H1 (cell line): Measurements from ENCODE around the gene DUSP1. TPM values are rescaled to one million over a fixed set of nuclear protein-coding genes. Genes with fewer than 3 reads are reported as not detected.

Source experiments
- CTCF ChIA-PET: fragments of 300-600 bp; sonication (Branson Sonifier 250); formaldehyde crosslinking; loops from one replicate; lab custom pipeline; 2021; ENCODE audit not compliant: partially characterized antibody; lab: Charles Lee
- POLR2A ChIA-PET: fragments of 300-600 bp; sonication (Branson Sonifier 250); formaldehyde crosslinking; loops from one replicate; lab custom pipeline; 2021; ENCODE audit warnings: inconsistent platforms; ENCODE audit not compliant: partially characterized antibody; lab: Charles Lee
- DNase-seq, 2 experiments: peaks; one replicate each; pipeline versions ENCODE4 v3.0.0 to v3.0.0-alpha.2; 2010 to 2022; ENCODE audit warnings: low spot score in 2 of 2, low read depth in 1 of 2, mixed read lengths in 1 of 2
- FAIRE-seq: peaks from 2 replicates; lab custom pipeline; 2011; peaks lifted over from hg19 to GRCh38; lab: Jason Lieb, UNC
- H2AFZ ChIP-seq: 2 replicates; pipeline ENCODE4 v1.8.1; 2012; ENCODE audit warnings: low read length, inconsistent platforms
- H2AK5ac ChIP-seq: 2 replicates; pipeline ENCODE4 v1.6.1; 2013; ENCODE audit warnings: low read depth, low read length
- H2BK120ac ChIP-seq: replicated peaks from 2 replicates; pipeline ENCODE3; 2013; ENCODE audit warnings: low read depth, low read length, inconsistent platforms
- H2BK12ac ChIP-seq: 2 replicates; pipeline ENCODE4 v1.6.1; 2013; ENCODE audit warnings: low read depth, low read length
- H2BK15ac ChIP-seq: 2 replicates; pipeline ENCODE4 v1.6.1; 2013; ENCODE audit warnings: low read length
- H2BK20ac ChIP-seq: 2 replicates; pipeline ENCODE4 v1.6.1; 2013; ENCODE audit warnings: low read length
- H2BK5ac ChIP-seq: 2 replicates; pipeline ENCODE4 v1.6.1; 2013; ENCODE audit warnings: low read depth, low read length
- H3K14ac ChIP-seq: 2 replicates; pipeline ENCODE4 v1.6.1; 2013; ENCODE audit warnings: inconsistent platforms; ENCODE audit not compliant: insufficient read length
- H3K18ac ChIP-seq: 2 replicates; pipeline ENCODE4 v1.6.1; 2013; ENCODE audit warnings: low read length; ENCODE audit errors: extremely low read depth
- H3K23ac ChIP-seq: 2 replicates; pipeline ENCODE4 v1.6.1; 2013; ENCODE audit warnings: inconsistent platforms; ENCODE audit not compliant: insufficient read length
- H3K23me2 ChIP-seq: 2 replicates; pipeline ENCODE4 v1.6.1; 2013; ENCODE audit warnings: low read depth, low read length
- H3K27ac ChIP-seq: 2 replicates; pipeline ENCODE4 v1.6.1; 2011; ENCODE audit warnings: low read depth, low read length, inconsistent platforms
- H3K27me3 ChIP-seq, 4 experiments: replicated peaks in 1 of 4; 1 replicate in 1 of 4; 2 replicates in 3 of 4; pipeline versions ENCODE4 v1.6.1 to v1.8.1; 2011 to 2013; ENCODE audit warnings: low read length in 3 of 4, mild to moderate bottlenecking in 3 of 4, inconsistent platforms in 2 of 4, mixed read lengths in 2 of 4, moderate library complexity in 1 of 4; ENCODE audit not compliant: control insufficient read depth in 3 of 4, insufficient read depth in 3 of 4; ENCODE audit errors: extremely low read depth in 1 of 4
- H3K36me3 ChIP-seq, 4 experiments: 2 replicates each; pipeline versions ENCODE4 v1.6.1 to v1.8.1; 2011 to 2013; ENCODE audit warnings: mild to moderate bottlenecking in 4 of 4, low read length in 3 of 4, moderate library complexity in 2 of 4, control low read depth in 1 of 4, inconsistent platforms in 1 of 4; ENCODE audit not compliant: insufficient read depth in 4 of 4, control insufficient read depth in 2 of 4
- H3K4ac ChIP-seq: replicated peaks from 2 replicates; pipeline ENCODE3; 2013; ENCODE audit warnings: low read length, low read depth, mixed read lengths, inconsistent platforms; ENCODE audit not compliant: insufficient read length
- H3K4me1 ChIP-seq, 4 experiments: replicated peaks in 1 of 4; 1 replicate in 1 of 4; 2 replicates in 3 of 4; pipeline versions ENCODE4 v1.6.1 to v1.8.1; 2011 to 2013; ENCODE audit warnings: low read length in 3 of 4, inconsistent platforms in 2 of 4, mixed read lengths in 1 of 4; ENCODE audit not compliant: insufficient read depth in 4 of 4, control insufficient read depth in 3 of 4
- H3K4me2 ChIP-seq, 2 experiments: 2 replicates each; pipeline versions ENCODE4 v1.6.1 to v1.8.1; 2011 to 2013; ENCODE audit warnings: low read depth in 2 of 2, low read length in 2 of 2, control low read depth in 1 of 2, inconsistent platforms in 1 of 2, mild to moderate bottlenecking in 1 of 2; ENCODE audit not compliant: insufficient read depth in 1 of 2
- H3K4me3 ChIP-seq, 4 experiments: fragments of 200-600, 300-600 bp in 1 of 4; sonication (generic), shearing (Covaris generic), sonication (Bioruptor Twin) in 1 of 4; 2 replicates each; pipeline versions ENCODE4 v1.5.1 to v1.8.1; 2011 to 2016; ENCODE audit warnings: low read length in 4 of 4, low read depth in 3 of 4, control low read depth in 2 of 4, inconsistent platforms in 2 of 4, mild to moderate bottlenecking in 2 of 4, mixed read lengths in 1 of 4, moderate library complexity in 1 of 4; ENCODE audit not compliant: insufficient read depth in 2 of 4; ENCODE audit errors: extremely low read depth in 1 of 4
- H3K56ac ChIP-seq: replicated peaks from 2 replicates; pipeline ENCODE3; 2013; ENCODE audit warnings: low read depth, mild to moderate bottlenecking, mixed read lengths, low read length, inconsistent platforms; ENCODE audit not compliant: insufficient read length
- H3K79me1 ChIP-seq: 2 replicates; pipeline ENCODE4 v1.6.1; 2013; ENCODE audit warnings: low read depth, low read length, control low read depth
- H3K79me2 ChIP-seq, 2 experiments: 2 replicates each; pipeline versions ENCODE4 v1.6.1 to v1.8.1; 2012 to 2013; ENCODE audit warnings: low read length in 2 of 2, mild to moderate bottlenecking in 2 of 2, inconsistent platforms in 1 of 2; ENCODE audit not compliant: insufficient read depth in 2 of 2, control insufficient read depth in 1 of 2
- H3K9ac ChIP-seq, 4 experiments: replicated peaks in 1 of 4; 1 replicate in 1 of 4; 2 replicates in 3 of 4; pipeline versions ENCODE4 v1.6.1 to v1.8.1; 2011 to 2013; ENCODE audit warnings: low read depth in 3 of 4, low read length in 3 of 4, control low read depth in 2 of 4, mild to moderate bottlenecking in 2 of 4, moderate library complexity in 2 of 4, inconsistent platforms in 1 of 4; ENCODE audit errors: extremely low read depth in 1 of 4
- H3K9me3 ChIP-seq, 2 experiments: 2 replicates each; pipeline versions ENCODE4 v1.6.1 to v1.8.1; 2012 to 2013; ENCODE audit warnings: mild to moderate bottlenecking in 2 of 2, moderate library complexity in 2 of 2, control low read depth in 1 of 2, inconsistent platforms in 1 of 2, low read depth in 1 of 2, low read length in 1 of 2, mixed read lengths in 1 of 2; ENCODE audit not compliant: insufficient read depth in 2 of 2
- H4K20me1 ChIP-seq, 2 experiments: replicated peaks in 1 of 2; 2 replicates each; pipeline versions ENCODE3 to v1.8.1; 2011 to 2013; ENCODE audit warnings: inconsistent platforms in 2 of 2, low read length in 2 of 2, mild to moderate bottlenecking in 1 of 2; ENCODE audit not compliant: insufficient read depth in 2 of 2, control insufficient read depth in 1 of 2
- H4K5ac ChIP-seq: 2 replicates; pipeline ENCODE4 v1.6.1; 2013; ENCODE audit warnings: low read length, low read depth, mixed read lengths, inconsistent platforms; ENCODE audit not compliant: insufficient read length
- H4K8ac ChIP-seq: 2 replicates; pipeline ENCODE4 v1.8.0; 2013; ENCODE audit warnings: mild to moderate bottlenecking, moderate library complexity, low read length, inconsistent platforms; ENCODE audit not compliant: insufficient read depth; ENCODE audit errors: extremely low read depth
- H4K91ac ChIP-seq: replicated peaks from 2 replicates; pipeline ENCODE3; 2013; ENCODE audit warnings: low read length, mixed read lengths, inconsistent platforms; ENCODE audit not compliant: insufficient read length
- ATF2 ChIP-seq: IDR thresholded peaks from 2 replicates; pipeline ENCODE4 v1.6.1; 2012; ENCODE audit warnings: low read length, inconsistent platforms
- CHD1 ChIP-seq: IDR thresholded peaks from 2 replicates; pipeline ENCODE4 v1.6.1; 2012; ENCODE audit warnings: low read depth, low read length, improper control_type of control experiment
- CTBP2 ChIP-seq: IDR thresholded peaks from 2 replicates; pipeline ENCODE4 v1.7.0; 2011; ENCODE audit warnings: borderline replicate concordance, mild to moderate bottlenecking, moderate library complexity, mixed read lengths, low read length; ENCODE audit not compliant: insufficient read depth, insufficient read length
- NRF1 ChIP-seq: IDR thresholded peaks from 2 replicates; pipeline ENCODE4 v1.6.1; 2011; ENCODE audit warnings: mild to moderate bottlenecking, low read depth, low read length, improper control_type of control experiment
- RFX5 ChIP-seq: IDR thresholded peaks from 2 replicates; pipeline ENCODE4 v1.6.1; 2011; ENCODE audit warnings: low read depth, low read length, improper control_type of control experiment, borderline replicate concordance
- TAF1 ChIP-seq: IDR thresholded peaks from 2 replicates; pipeline ENCODE4 v1.6.1; 2011; ENCODE audit warnings: mild to moderate bottlenecking, low read depth, low read length
- TAF7 ChIP-seq: optimal IDR thresholded peaks from 2 replicates; pipeline ENCODE3; 2011; ENCODE audit warnings: low read depth, mild to moderate bottlenecking, inconsistent platforms, low read length, moderate library complexity, borderline replicate concordance
- WGBS, 2 experiments: shearing (Covaris generic) in 1 of 2; methylation state at CpG; one replicate each; pipeline versions ENCODE4 v1.1.6 to v1.1.7; 2013 to 2015; ENCODE audit warnings: low lambda C conversion rate in 2 of 2, mixed read lengths in 2 of 2, inconsistent platforms in 1 of 2, low coverage in 1 of 2, missing lambda C conversion rate in 1 of 2; ENCODE audit not compliant: insufficient replicate concordance in 2 of 2, insufficient coverage in 1 of 2, insufficient read length in 1 of 2; ENCODE audit errors: extremely low coverage in 1 of 2, missing lambda C conversion rate in 1 of 2; 5-methylcytosine and 5-hydroxymethylcytosine counted together
- polyA plus RNA-seq, 7 experiments: library from polyadenylated mRNA; depleted of rRNA in 3 of 7; stranded (reverse) in 5 of 7; unstranded in 2 of 7; fragments of >200 nt in 5 of 7; fragments of 200-250 nt in 2 of 7; gene quantifications; 1 replicate in 5 of 7; 2 replicates in 1 of 7; 4 replicates in 1 of 7; pipeline versions ENCODE4 v1.2.1 to v1.2.3, GENCODE V29; 2011 to 2013; ENCODE audit warnings: missing spikeins in 2 of 7, mixed read lengths in 2 of 7
- total RNA-seq: library from RNA; stranded (reverse); fragmentation: NEBNext Ultra II Directional; extraction: Animal tissue kit (Norgen Biotek cat#: 25700); gene quantifications from 2 replicates; pipeline ENCODE4 v1.2.1, GENCODE V29; 2021
- TF ChIP-seq, protein P1 (sequence below): IDR thresholded peaks from 2 replicates; pipeline ENCODE4 v1.6.1; 2012; ENCODE audit warnings: inconsistent platforms

DUSP1 gene
- total and polyA plus RNA-seq, 2 of the 8 experiments (the other 6 are each of a cell fraction or from before 2014, with no cell fraction given): 6.5 to 11.7 TPM

DNA sequence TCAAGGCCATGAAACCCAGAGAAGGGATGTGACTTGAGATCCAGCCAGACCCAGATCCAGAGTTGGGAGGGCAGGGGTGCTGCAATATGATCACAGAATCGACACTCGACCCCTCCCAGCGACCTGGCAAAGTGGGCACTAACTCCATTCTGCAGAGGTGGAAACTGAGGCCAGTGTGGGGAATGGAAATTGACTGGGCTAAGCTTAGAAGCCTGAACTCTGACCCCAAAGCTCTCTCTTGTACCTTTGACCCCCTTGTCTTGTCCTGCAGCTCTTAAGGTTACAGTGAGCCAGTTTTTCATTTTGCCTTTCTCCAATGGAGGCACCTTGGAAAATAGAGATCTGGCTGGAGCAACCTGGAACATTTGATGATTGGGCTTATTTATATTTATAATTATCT is 48.6 kb upstream of the DUSP1 start:
- Histone ChIP-seq H2BK120ac (no peak overlapping the region), H3K4ac (no peak overlapping the region), H3K36me3 (no peaks in the 10 kb centered on the region), H3K56ac (no peak overlapping the region), H2AFZ (no peak overlapping the region), H3K4me3 (no peak overlapping the region), H3K23me2 (no peaks in the 10 kb centered on the region), H2BK20ac (no peak overlapping the region), H2BK15ac (no peak overlapping the region), H3K79me1 (no peaks in the 10 kb centered on the region), H3K18ac (no peak overlapping the region; the same call in 1 of the 2 replicates), H2BK5ac (no peak overlapping the region), H4K91ac (no peak overlapping the region), H3K27me3 (peaks cover 0 to 1% (median 0%) of the 10 kb centered on the region in 4 experiments; a peak in 2 of 7 replicates), H4K20me1 (no peaks in the 10 kb centered on the region), H3K23ac (no peak overlapping the region), H3K14ac (no peak overlapping the region), H2AK5ac (no peak overlapping the region), H4K8ac (no peak overlapping the region), H3K9me3 (no peaks in the 10 kb centered on the region), H3K4me2 (no peak overlapping the region), H2BK12ac (no peak overlapping the region), H3K9ac (no peak overlapping the region), H3K79me2 (no peaks in the 10 kb centered on the region), H3K27ac (no peak overlapping the region), H3K4me1 (peaks cover 0 to 3% (median 0%) of the 10 kb centered on the region in 4 experiments; a peak in 1 of 7 replicates), H4K5ac (no peak overlapping the region)
- DNase-seq (no peak), FAIRE-seq (no peak)
- CTCF ChIA-PET: no interaction called here
- WGBS, 2 experiments: 83% methylated on average over 3 of the region's 3 CpGs; no CpG with 5 or more reads in 1 of the 2 experiments
- no peak for TF ChIP-seq TAF7
- TF ChIP-seq, protein P1, sequence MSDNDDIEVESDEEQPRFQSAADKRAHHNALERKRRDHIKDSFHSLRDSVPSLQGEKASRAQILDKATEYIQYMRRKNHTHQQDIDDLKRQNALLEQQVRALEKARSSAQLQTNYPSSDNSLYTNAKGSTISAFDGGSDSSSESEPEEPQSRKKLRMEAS: no peak
- no peak for TF ChIP-seq NRF1
- TF ChIP-seq TAF1: no peak
- no peak for TF ChIP-seq CHD1
- TF ChIP-seq CTBP2: no peak
- TF ChIP-seq ATF2: no peak
- TF ChIP-seq RFX5: no peak
- POLR2A ChIA-PET: no interaction called here
